GM12801 (cell line): ENCODE results near the gene HTR1A.

Experiments used
- CTCF ChIP-seq: IDR thresholded peaks from one replicate; pipeline ENCODE4 v1.5.1; 2011; ENCODE audit warnings: control low read depth; ENCODE audit not compliant: insufficient read length; ENCODE audit errors: extremely low read depth

Gene HTR1A

DNA sequence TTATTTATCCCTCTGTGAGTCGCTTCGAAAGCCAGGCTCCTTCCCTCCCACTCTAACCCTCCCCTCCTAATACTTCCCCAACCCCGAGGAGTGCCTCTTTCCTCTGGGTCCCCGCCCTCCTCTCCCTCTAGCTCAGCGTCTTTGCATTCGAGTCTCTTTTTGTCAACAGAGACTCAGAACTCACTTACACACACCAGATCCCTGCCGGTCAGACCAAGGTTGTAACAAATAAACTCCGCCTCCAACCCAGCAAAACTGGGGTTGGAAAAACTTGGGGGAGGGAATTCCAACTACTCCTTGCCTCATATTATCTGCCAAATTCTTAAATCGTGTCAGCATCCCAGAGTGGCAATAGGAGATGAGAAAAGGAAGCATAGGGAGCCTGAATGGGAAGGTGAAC is at the start of gene HTR1A:
Gene HTR1A (minus strand): TSS at position 167 of the 400 bp plus-strand sequence. CDS start 726 bp downstream, outside the sequence.
- no peak for TF ChIP-seq CTCF

DNA sequence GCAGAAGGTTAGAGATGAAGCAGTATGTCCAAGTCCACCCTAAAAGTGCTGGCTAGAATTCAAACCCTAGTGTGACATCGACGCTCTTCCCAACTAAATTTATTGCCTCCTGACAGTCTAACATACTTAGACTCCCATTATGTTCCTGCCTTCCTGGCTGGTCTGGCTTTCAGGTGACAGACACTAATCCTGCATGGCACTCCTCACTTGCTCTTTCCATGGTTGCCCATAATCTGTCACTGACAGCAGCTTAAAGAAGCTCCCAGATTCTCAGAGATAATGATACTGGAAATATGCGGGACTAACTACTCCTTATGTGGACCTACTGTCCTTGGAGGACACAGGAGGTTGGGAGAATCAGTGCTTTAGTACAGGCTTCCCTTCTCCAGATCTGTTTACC is 41.7 kb upstream of the HTR1A start:
- no peak for TF ChIP-seq CTCF

- TF ChIP-seq CTCF, result no peak
Observed at GRCh38 chr5:64000096-64000495, 37.9 kb upstream of the HTR1A start.

- TF ChIP-seq CTCF, result no peak
Observed at GRCh38 chr5:63987053-63987452, 24.8 kb upstream of the HTR1A start.

- no peak for TF ChIP-seq CTCF
Observed at GRCh38 chr5:63981864-63982263, 19.6 kb upstream of the HTR1A start.

DNA sequence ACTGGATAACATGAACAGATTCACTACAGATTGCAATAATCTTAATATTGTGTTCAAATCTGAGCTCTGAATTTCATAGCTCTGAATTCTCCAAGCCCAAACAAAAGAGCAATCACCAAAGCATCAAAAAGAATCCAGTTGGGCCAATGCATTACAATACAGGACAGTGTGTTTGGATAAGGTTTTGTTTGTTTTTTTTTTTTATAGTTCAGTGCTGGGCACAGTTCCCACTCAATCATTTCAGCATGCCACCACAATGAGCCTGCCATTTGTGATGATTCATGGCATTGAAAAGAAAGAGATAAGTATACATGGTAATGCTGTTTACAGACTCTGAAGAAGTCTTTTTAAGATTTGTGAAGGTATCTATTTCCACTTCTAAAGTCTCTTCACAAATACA is 1.7 kb upstream of the HTR1A start:
- no peak for TF ChIP-seq CTCF

DNA sequence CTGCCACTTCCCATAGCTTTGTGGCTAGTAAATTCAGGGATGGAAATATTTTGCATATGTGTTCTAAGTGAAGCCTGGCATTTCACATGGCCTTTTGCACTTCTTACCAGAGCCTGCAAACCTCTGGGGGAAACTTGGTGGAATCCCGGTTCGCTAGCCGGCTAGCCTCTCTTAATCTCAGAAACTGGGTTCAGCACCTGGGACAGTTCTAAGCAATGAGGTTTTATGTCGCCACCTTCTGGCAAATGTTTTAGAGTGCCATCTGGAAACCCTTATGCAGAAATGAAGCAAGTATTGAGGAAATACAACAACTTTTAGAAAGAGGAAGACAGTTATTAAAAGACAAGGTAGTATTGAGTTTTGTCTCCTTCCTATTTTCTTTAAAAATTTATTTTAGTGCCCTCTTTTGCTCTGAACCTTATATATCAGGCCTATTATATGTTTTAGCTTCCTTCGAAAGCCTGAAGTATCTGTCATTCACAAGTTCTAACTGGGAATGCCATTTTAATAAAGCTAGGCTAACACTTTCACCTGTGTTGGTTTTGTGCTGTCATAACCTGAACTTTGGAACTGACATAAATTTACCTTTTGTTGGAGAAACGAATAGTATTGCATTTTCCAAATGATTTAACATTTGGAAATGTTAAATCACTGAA is 963 bp upstream of the HTR1A start:
- TF ChIP-seq CTCF, result no peak

- no peak for TF ChIP-seq CTCF
Observed at GRCh38 chr5:63961598-63962161, 565 bp downstream of the HTR1A start.
